SJCRH30 (cell line): ENCODE data around the gene KCTD1. TPM values are rescaled to one million over a fixed set of nuclear protein-coding genes. Genes with fewer than 3 reads are reported as not detected.

Source experiments
- DNase-seq, 2 experiments: peaks; one replicate each; pipeline ENCODE4 v3.0.0-alpha.2; 2015 to 2020
- H3K27ac ChIP-seq: fragments of 250-450 bp; sonication (Bioruptor Pico); 2 replicates; pipeline ENCODE4 v1.5.1; 2020; ENCODE audit warnings: mild to moderate bottlenecking, moderate library complexity
- H3K27me3 ChIP-seq: fragments of 250-450 bp; sonication (Bioruptor Pico); 2 replicates; pipeline ENCODE4 v1.5.1; 2020; ENCODE audit warnings: mild to moderate bottlenecking, moderate library complexity
- H3K36me3 ChIP-seq: fragments of 250-450 bp; sonication (Bioruptor Pico); 2 replicates; pipeline ENCODE4 v1.5.1; 2020; ENCODE audit warnings: mild to moderate bottlenecking, moderate library complexity
- H3K4me1 ChIP-seq: fragments of 250-450 bp; sonication (Bioruptor Pico); 2 replicates; pipeline ENCODE4 v1.5.1; 2020; ENCODE audit warnings: mild to moderate bottlenecking, moderate library complexity
- H3K4me3 ChIP-seq: fragments of 250-450 bp; sonication (Bioruptor Pico); 2 replicates; pipeline ENCODE4 v1.5.1; 2020; ENCODE audit warnings: mild to moderate bottlenecking, moderate library complexity
- H3K9me3 ChIP-seq: fragments of 250-450 bp; sonication (Bioruptor Pico); replicated peaks from 2 replicates; pipeline ENCODE4 v1.5.1; 2020; ENCODE audit warnings: mild to moderate bottlenecking, moderate library complexity
- total RNA-seq: library from RNA; depleted of rRNA; stranded (reverse); fragments of >200 nt; shearing (Covaris generic); gene quantifications from 2 replicates; pipeline ENCODE4 v1.2.3, GENCODE V29; 2014

KCTD1 gene
- total RNA-seq, 1 experiment from 2014 or later, result 9.7 TPM

DNA sequence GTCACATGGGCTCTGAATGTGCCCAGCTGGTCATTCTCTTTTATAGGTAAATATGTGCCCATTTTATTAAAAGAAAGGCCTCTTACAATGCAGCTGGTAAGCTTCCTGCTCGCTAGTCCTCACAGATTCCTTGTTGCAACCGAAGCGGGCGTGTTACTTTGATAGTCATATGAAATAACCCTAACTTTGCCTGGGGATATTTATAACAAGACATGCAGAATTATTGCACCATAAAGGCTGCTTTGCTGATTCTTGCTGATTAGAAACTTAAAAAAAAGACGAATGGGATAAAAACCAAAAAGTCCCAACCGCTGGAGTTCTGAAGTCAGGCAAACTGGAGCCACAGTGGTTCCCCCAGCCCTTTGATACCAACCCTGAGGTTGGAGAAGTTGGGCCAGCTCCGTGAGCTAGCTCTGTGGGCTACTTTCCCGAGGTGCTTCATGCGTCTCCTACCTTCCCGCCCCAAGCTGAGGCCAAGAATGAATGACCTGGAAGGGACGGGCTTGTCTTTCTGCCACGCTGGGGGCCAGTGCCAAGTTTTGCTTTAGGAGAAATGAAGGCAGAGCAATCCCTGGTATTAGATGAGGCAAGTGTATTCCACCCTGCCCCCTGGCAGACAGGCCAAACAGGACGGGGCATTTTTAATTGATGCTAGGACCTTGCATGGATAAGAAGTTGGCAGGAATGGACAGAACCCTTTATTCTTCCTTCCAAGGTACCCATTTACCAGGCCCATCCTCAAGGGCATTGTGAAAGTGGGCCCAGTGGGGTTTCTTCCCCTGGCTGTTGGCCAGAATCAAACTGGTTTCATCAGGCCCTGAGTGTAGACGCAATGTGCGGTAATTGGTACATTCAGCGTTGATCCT is 140.4 kb downstream of the KCTD1 start:
- Histone ChIP-seq H3K36me3 (no peaks in the 10 kb centered on the region), H3K4me3 (no peak overlapping the region), H3K27me3 (no peaks in the 10 kb centered on the region), H3K9me3 (no peaks in the 10 kb centered on the region), H3K4me1 (no peaks in the 10 kb centered on the region), H3K27ac (no peak overlapping the region)
- DNase-seq, result no peak

DNA sequence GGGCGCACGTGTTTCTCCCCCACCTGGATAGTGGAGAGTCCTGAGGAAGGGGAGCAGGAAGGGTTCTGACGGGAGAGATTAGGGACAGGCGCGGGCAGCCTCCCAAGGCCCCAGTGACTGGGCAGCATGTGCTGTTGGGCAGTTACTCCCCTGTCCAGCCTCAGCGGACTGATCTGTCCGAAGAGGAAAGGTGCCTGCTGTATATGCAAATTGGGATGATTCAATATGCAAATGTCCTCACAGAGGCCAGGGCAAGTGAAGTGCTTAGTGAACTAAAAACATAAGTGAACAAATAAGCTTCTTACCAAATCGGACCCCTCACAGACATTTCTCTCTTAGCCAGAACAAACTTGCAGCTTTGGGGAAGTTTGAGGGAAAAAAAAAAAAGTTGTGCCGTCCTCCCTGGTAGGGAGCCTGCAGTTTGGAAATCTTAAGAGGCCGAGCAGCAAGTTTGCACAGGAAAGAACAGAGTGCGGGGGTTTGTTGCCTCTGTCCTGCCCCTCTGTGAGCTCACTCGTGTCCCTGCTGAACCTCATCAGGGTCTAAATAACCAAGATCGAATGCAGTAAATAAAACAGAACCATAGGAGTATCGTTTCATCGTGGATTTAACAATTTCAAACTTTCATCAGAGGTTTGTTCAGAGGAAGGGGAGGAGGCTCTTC is 141.4 kb downstream of the KCTD1 start:
- Histone ChIP-seq H3K36me3 (no peaks in the 10 kb centered on the region), H3K9me3 (no peaks in the 10 kb centered on the region), H3K27me3 (no peaks in the 10 kb centered on the region)

DNA sequence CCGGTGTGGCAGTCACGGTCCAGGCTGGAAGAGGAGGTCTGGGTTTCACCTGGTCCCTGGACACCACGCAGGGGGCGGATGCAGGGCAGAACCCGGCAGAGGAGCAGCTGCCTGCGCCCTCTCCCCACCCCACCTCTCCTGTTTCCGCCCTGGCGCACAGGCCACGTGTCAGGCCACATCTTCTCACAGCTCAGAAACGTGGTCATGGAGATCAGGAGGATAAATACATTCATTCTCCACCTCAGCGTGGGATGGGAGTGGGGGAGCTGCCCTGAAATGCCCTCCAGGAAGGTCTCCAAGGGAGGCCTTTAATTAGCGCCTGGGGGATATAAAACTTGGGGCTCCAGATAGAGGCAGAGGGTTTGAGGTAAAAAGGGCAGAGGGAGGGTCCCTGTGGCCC is 142.0 kb downstream of the KCTD1 start:
- H3K4me1 ChIP-seq, result no peaks in the 10 kb centered on the region
- H3K27ac ChIP-seq, result no peak overlapping the region
- no peaks in the 10 kb centered on the region for H3K9me3 ChIP-seq
- no peaks in the 10 kb centered on the region for H3K36me3 ChIP-seq
- H3K27me3 ChIP-seq, result no peaks in the 10 kb centered on the region
- H3K4me3 ChIP-seq, result no peak overlapping the region
- DNase-seq, result peak; percentile 12 to 18

More for the DNA sequence above, 141.4 kb downstream of the KCTD1 start:
- no peak overlapping the region for H3K27ac ChIP-seq
- no peak for DNase-seq
- H3K4me1 ChIP-seq, result no peaks in the 10 kb centered on the region
- no peak overlapping the region for H3K4me3 ChIP-seq

DNA sequence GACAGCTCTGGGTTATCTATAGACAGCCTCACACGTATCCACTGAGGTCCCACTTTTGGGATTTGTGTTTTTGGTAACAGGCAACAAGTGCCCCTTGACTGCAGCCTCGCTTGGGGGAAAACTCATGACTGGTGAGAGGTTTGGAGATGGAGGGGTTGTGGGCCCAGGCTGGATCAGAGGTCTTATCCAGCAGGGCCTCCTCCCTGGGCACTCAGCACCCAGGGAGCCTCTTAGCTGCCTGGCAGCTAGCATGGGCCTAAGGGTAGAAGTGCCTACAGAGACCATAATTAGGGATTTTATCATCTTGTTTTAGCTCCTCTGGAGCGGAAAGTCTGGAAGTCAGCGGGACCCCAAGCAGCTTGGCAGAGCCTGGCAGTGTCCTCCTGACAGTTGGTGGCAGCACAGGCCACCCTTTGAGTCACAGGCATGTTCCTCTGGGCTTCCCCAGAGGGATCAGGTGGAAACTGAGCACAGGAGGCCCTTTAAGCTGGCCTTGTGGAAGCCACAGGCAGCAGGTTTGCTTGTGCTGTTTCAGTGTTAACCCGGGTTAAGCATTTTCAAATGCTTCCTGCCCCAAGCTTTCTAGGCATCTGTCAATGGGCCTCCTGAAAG is 143.1 kb downstream of the KCTD1 start:
- H3K4me3 ChIP-seq, result no peak overlapping the region
- no peaks in the 10 kb centered on the region for H3K36me3 ChIP-seq
- no peaks in the 10 kb centered on the region for H3K9me3 ChIP-seq
- no peaks in the 10 kb centered on the region for H3K4me1 ChIP-seq
- no peak overlapping the region for H3K27ac ChIP-seq
- H3K27me3 ChIP-seq, result no peaks in the 10 kb centered on the region
- DNase-seq, result peak; percentile 4 to 21
